ENCODE results near the gene ACTRT2.

Gene ACTRT2

DNA sequence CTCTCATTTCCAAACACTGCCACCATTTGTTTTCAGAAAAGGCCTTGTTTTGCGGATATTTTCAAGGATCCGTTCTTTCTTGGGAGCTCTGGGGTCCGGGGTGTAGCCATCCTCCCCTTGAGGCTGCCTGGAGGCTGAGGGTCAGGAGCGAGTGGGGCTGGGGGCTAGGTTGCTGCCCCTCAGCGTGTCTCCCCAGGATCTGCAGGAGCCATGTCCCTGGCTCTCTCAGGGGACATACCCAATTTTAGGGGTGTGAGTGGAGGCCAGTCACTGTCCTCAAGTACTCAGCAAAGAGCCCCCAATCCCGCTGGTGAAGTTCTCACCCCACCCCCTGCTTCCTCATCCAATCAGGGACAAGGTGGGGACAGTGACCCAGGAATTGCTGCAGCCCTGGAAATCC, 32.7 kb downstream of the ACTRT2 start:
- Histone ChIP-seq H3K36me3 (ENCODE audit: insufficient read depth, insufficient read length, low read length) (no peaks in the 10 kb centered on the region), H3K4me1 (ENCODE audit: insufficient read depth, insufficient read length) (no peaks in the 10 kb centered on the region), H3K4me3 (ENCODE audit: insufficient read length, low read depth) (no peak overlapping the region), H3K27me3 (ENCODE audit: insufficient read depth, insufficient read length) (peaks cover 12% of the 10 kb centered on the region), H3K9ac (ENCODE audit: insufficient read length, low read depth) (no peak overlapping the region), H3K9me3 (ENCODE audit: insufficient read depth, low read length) (no peaks in the 10 kb centered on the region)
- no peak for DNase-seq (ENCODE audit: low read depth, low spot score)
- TF ChIP-seq YY1 (IDR thresholded peaks at IDR 0.05; ENCODE audit: insufficient read depth, insufficient read length) (no peak), SUZ12 (IDR thresholded peaks at IDR 0.05; ENCODE audit: extremely low read depth, insufficient read depth, insufficient read length) (no peak)

DNA sequence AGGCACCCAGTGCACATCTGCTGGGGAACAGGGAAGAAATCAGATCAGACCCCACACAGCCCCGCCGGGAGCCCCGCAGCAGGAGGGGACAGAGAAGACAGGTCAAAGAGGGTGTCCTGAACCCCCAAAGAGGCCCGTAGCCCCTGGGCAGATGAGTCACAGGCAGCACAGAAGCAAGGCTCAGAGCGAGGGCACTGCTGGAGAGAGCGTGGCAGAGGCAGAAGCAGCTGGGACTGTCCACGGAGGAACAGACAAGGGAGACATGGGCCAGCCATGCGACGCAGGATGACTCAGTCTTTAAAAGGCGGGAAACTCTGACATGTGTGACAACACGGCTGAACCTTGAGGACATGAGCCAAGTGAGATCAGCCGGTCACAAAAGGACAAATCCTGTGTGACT, 33.2 kb downstream of the ACTRT2 start:
- no peaks in the 10 kb centered on the region for H3K4me1 ChIP-seq (ENCODE audit: insufficient read depth, insufficient read length)
- H3K36me3 ChIP-seq (ENCODE audit: insufficient read depth, insufficient read length, low read length) = no peaks in the 10 kb centered on the region
- DNase-seq (ENCODE audit: low read depth, low spot score) = no peak
- no peaks in the 10 kb centered on the region for H3K9me3 ChIP-seq (ENCODE audit: insufficient read depth, low read length)
- no peak overlapping the region for H3K4me3 ChIP-seq (ENCODE audit: insufficient read length, low read depth)
- H3K9ac ChIP-seq (ENCODE audit: insufficient read length, low read depth) = no peak overlapping the region
- TF ChIP-seq SUZ12 (IDR thresholded peaks at IDR 0.05; ENCODE audit: extremely low read depth, insufficient read depth, insufficient read length) (no peak), YY1 (IDR thresholded peaks at IDR 0.05; ENCODE audit: insufficient read depth, insufficient read length) (no peak), ZNF274 (IDR thresholded peaks at IDR 0.05; ENCODE audit: low read depth, low read length) (no peak)
- H3K27me3 ChIP-seq (ENCODE audit: insufficient read depth, insufficient read length) = peaks cover 12% of the 10 kb centered on the region

DNA sequence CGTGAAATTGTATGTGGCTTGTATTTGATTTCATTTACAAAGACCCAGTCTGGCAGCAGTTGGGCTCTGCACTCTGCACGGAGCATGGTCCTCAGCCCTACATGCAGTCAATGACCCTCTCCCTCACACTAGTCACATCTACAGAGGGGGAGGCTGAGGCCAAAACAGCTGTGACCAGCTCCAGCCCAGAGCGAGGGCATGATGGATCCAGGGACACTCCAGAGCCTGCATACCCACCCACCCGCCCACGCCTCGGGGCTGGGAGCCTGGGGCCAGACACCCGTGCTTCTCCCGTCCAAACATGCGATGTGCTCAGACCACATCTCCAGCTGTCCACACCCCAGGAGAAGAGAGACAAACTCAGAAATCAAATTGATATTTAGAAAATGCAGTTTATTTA, 33.8 kb downstream of the ACTRT2 start:
- Histone ChIP-seq H3K36me3 (ENCODE audit: insufficient read depth, insufficient read length, low read length) (no peaks in the 10 kb centered on the region), H3K9me3 (ENCODE audit: insufficient read depth, low read length) (no peaks in the 10 kb centered on the region), H3K4me3 (ENCODE audit: insufficient read length, low read depth) (no peak overlapping the region), H3K4me1 (ENCODE audit: insufficient read depth, insufficient read length) (no peaks in the 10 kb centered on the region), H3K27me3 (ENCODE audit: insufficient read depth, insufficient read length) (peaks cover 12% of the 10 kb centered on the region), H3K9ac (ENCODE audit: insufficient read length, low read depth) (no peak overlapping the region)
- TF ChIP-seq ZNF274 (IDR thresholded peaks at IDR 0.05; ENCODE audit: low read depth, low read length) = no peak
- TF ChIP-seq YY1 (IDR thresholded peaks at IDR 0.05; ENCODE audit: insufficient read depth, insufficient read length) = no peak
- no peak for TF ChIP-seq SUZ12 (IDR thresholded peaks at IDR 0.05; ENCODE audit: extremely low read depth, insufficient read depth, insufficient read length)
- no peak for DNase-seq (ENCODE audit: low read depth, low spot score)

DNA sequence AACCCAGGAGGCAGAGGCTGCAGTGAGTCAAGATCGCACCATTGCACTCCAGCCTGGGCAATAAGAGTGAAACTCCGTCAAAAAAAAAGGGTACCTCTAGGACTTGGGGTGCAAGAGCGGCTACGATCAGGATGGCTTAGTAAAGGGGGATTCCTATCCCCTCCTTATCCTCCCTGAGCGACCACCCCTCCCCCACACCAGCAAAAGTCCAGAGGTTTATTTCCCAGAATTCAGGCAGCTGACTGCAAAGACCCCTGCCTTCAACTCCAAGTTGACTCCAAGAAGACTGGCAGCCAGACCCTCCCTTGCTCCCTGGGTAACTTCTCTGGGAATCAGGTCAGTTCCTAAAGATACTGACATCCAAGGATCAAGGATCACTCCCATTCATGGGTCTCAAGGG, 35.4 kb downstream of the ACTRT2 start:
- Histone ChIP-seq H3K4me3 (ENCODE audit: insufficient read length, low read depth) (no peak overlapping the region), H3K27me3 (ENCODE audit: insufficient read depth, insufficient read length) (peaks cover 12% of the 10 kb centered on the region), H3K36me3 (ENCODE audit: insufficient read depth, insufficient read length, low read length) (no peaks in the 10 kb centered on the region), H3K9ac (ENCODE audit: insufficient read length, low read depth) (no peak overlapping the region), H3K4me1 (ENCODE audit: insufficient read depth, insufficient read length) (peaks cover 9% of the 10 kb centered on the region), H3K9me3 (ENCODE audit: insufficient read depth, low read length) (no peaks in the 10 kb centered on the region)
- no peak for DNase-seq (ENCODE audit: low read depth, low spot score)
- TF ChIP-seq YY1 (IDR thresholded peaks at IDR 0.05; ENCODE audit: insufficient read depth, insufficient read length) (no peak), SUZ12 (IDR thresholded peaks at IDR 0.05; ENCODE audit: extremely low read depth, insufficient read depth, insufficient read length) (no peak), ZNF274 (IDR thresholded peaks at IDR 0.05; ENCODE audit: low read depth, low read length) (no peak)

DNA sequence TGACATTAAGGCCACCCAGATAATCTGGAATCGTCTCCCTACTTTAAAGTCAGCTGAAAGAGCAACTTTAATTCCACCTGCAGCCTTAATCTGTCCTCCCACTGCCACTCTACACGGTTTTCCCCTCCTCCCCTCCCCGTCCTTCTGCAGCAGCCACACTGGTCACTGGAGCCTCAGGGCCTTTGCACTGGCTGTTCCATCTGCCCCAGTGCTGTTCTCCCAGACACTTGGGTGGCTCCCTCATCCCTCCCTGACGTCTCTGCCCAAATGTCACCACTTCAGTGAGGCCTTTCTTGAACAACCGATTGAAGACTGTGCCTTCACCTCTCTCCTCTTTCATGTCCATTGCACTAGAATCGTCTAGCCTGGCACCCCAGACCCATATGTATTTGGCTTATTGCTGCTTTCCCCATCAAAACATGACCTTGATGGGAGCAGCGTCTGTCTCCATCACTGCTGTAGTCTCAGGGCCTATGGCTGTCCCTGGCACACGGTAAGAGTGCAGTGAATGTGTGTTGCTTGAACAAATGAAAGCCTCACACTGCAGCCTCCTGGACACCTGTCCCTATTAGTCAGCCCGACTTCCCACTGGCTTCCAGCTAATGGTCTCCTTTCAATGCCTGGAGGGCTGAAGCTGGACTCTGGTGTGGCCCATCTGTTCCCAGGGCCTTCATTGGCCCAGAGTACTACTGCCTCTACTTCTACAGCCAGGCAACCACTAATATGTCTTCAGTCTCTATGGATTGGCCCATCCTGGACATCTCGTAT, 37.2 kb downstream of the ACTRT2 start:
- H3K4me3 ChIP-seq (ENCODE audit: insufficient read length, low read depth) = no peak overlapping the region
- H3K9ac ChIP-seq (ENCODE audit: insufficient read length, low read depth) = no peak overlapping the region
- DNase-seq (ENCODE audit: low read depth, low spot score) = no peak
- H3K36me3 ChIP-seq (ENCODE audit: insufficient read depth, insufficient read length, low read length) = no peaks in the 10 kb centered on the region
- H3K9me3 ChIP-seq (ENCODE audit: insufficient read depth, low read length) = no peaks in the 10 kb centered on the region
- TF ChIP-seq SUZ12 (IDR thresholded peaks at IDR 0.05; ENCODE audit: extremely low read depth, insufficient read depth, insufficient read length) (no peak), YY1 (IDR thresholded peaks at IDR 0.05; ENCODE audit: insufficient read depth, insufficient read length) (no peak), ZNF274 (IDR thresholded peaks at IDR 0.05; ENCODE audit: low read depth, low read length) (no peak)
- H3K27me3 ChIP-seq (ENCODE audit: insufficient read depth, insufficient read length) = peaks cover 9% of the 10 kb centered on the region
- peaks cover 14% of the 10 kb centered on the region for H3K4me1 ChIP-seq (ENCODE audit: insufficient read depth, insufficient read length)

DNA sequence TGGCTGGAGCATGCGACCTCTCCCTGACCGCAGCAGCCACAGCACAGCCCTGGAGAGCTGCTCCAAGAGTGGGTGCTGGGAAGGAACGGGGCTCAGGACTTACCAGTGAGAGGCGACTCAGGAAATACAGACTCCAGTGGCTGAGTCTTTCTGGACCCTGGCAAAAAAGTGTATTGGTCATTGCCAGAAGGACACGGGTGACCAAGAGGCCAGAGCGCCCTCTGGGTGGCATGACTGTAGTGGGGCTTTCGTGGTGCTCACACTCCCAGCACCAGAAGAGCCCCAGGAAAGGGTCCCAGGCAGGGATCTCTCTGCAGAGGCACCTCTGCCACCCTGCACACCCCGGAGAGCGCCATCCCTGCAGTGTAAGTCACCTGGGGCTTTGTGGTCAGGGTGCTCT, 38.9 kb downstream of the ACTRT2 start:
- Histone ChIP-seq H3K4me3 (ENCODE audit: insufficient read length, low read depth) (no peak overlapping the region), H3K9ac (ENCODE audit: insufficient read length, low read depth) (no peak overlapping the region), H3K4me1 (ENCODE audit: insufficient read depth, insufficient read length) (peaks cover 14% of the 10 kb centered on the region), H3K9me3 (ENCODE audit: insufficient read depth, low read length) (no peaks in the 10 kb centered on the region), H3K36me3 (ENCODE audit: insufficient read depth, insufficient read length, low read length) (no peaks in the 10 kb centered on the region), H3K27me3 (ENCODE audit: insufficient read depth, insufficient read length) (peaks cover 25% of the 10 kb centered on the region)
- no peak for DNase-seq (ENCODE audit: low read depth, low spot score)
- no peak for TF ChIP-seq ZNF274 (IDR thresholded peaks at IDR 0.05; ENCODE audit: low read depth, low read length)

DNA sequence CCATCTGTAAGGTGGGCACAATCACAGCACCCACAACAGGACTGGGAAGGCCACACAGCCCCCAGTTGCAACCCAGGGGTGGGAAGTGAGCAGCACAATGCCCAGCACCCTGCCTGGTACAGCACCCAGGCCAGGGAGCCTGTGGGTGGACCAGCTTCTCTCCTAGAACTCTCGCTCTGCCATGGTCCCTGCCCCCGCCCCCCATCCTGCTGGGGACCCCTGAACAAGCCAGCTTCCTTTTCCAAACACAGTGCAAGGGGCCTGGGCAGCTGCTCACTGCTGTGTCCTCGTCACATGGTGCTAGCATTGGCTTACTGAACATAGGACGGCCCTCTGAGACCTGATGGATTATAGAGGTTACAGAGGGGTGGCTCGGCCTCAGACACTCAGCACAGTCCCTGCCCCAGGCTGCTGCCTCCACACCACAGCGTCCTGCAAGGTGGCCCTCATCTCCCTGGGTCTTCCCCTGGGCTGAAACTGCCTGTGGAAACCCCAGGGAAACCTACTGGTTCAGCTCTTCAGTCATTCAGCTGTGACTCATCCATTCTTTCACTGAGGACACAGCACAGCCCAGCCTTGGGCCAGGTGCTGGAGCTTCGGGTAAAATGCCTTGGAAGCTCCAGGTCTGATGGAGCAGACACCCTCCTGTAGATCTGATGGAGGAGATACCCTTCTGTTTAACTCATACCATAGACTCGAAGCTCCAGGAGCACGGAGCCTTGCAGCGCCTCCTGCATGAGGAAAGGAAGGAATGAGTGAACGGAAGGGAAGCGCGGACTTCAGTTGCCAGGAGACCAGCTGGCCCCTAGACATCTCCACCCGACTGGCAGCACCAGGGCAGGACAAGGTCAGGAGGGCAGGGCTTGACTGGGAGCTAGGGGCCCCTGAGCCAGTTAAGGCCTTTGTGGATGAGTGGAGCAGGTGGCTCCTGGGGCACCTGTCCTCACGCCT, 39.6 kb downstream of the ACTRT2 start:
- DNase-seq (ENCODE audit: low read depth, low spot score) = no peak

More for the DNA sequence above, 39.6 kb downstream of the ACTRT2 start:
- H3K36me3 ChIP-seq (ENCODE audit: insufficient read depth, insufficient read length, low read length) = no peaks in the 10 kb centered on the region
- no peak overlapping the region for H3K9ac ChIP-seq (ENCODE audit: insufficient read length, low read depth)
- no peaks in the 10 kb centered on the region for H3K9me3 ChIP-seq (ENCODE audit: insufficient read depth, low read length)
- H3K27me3 ChIP-seq (ENCODE audit: insufficient read depth, insufficient read length) = peaks cover 32% of the 10 kb centered on the region
- peaks cover 14% of the 10 kb centered on the region for H3K4me1 ChIP-seq (ENCODE audit: insufficient read depth, insufficient read length)
- TF ChIP-seq YY1 (IDR thresholded peaks at IDR 0.05; ENCODE audit: insufficient read depth, insufficient read length) (no peak), SUZ12 (IDR thresholded peaks at IDR 0.05; ENCODE audit: extremely low read depth, insufficient read depth, insufficient read length) (no peak), ZNF274 (IDR thresholded peaks at IDR 0.05; ENCODE audit: low read depth, low read length) (no peak)
- H3K4me3 ChIP-seq (ENCODE audit: insufficient read length, low read depth) = no peak overlapping the region

Data from NT2/D1 (cell line).